GM18951 (cell line): ENCODE data around the gene MISP.

Experiments
- POLR2A ChIP-seq: IDR thresholded peaks from 4 replicates; pipeline ENCODE4 v1.6.1; 2011; ENCODE audit warnings: mild to moderate bottlenecking; ENCODE audit not compliant: insufficient read length, insufficient read depth; ENCODE audit errors: extremely low read depth
- in situ Hi-C: fragments of 300-500 bp; cut with MboI; formaldehyde crosslinking; loops from one replicate; pipeline ENCODE4 v1.12.0; 2022; ENCODE audit warnings: low sequenced_read_pairs, mixed read lengths, inconsistent platforms; ENCODE audit not compliant: unreplicated experiment

The MISP gene

GRCh38 chr19:810883-811489, 60.1 kb downstream of the MISP start:
- in situ Hi-C loops: no loop called here
- no peak for TF ChIP-seq POLR2A

- TF ChIP-seq POLR2A: no peak
- in situ Hi-C loops: no loop called here
Observed at GRCh38 chr19:811506-812048, 60.7 kb downstream of the MISP start.

GRCh38 chr19:812049-812746, 61.3 kb downstream of the MISP start:
- in situ Hi-C loops: no loop called here
- no peak for TF ChIP-seq POLR2A

- no peak for TF ChIP-seq POLR2A
Observed at GRCh38 chr19:812747-813218, 61.9 kb downstream of the MISP start.

GRCh38 chr19:813219-814151, 62.6 kb downstream of the MISP start:
- peak; percentile 6 for TF ChIP-seq POLR2A
- in situ Hi-C loops: no loop called here

More at GRCh38 chr19:812747-813218, 61.9 kb downstream of the MISP start:
- in situ Hi-C loops: no loop called here
